ENCODE measurements around the gene EI24.
A peak's percentile ranks its signal among the peaks of the same experiment; 100 is the strongest.

Gene EI24

GRCh38 chr11:125579811-125580210 lies 10.5 kb downstream of the EI24 start:
- no peak for DNase-seq

GRCh38 chr11:125583496-125583895 lies 14.2 kb downstream of the EI24 start:
- DNase-seq: no peak

- no peak for DNase-seq
These were observed 16.2 kb downstream of the EI24 start for GRCh38 chr11:125585487-125585886.

- DNase-seq: no peak
These were observed 17.3 kb downstream of the EI24 start for GRCh38 chr11:125586623-125587022.

GRCh38 chr11:125587480-125587879 lies 18.2 kb downstream of the EI24 start:
- no peak for DNase-seq

- no peak for DNase-seq
These were observed 19.2 kb downstream of the EI24 start for GRCh38 chr11:125588505-125588904.

- DNase-seq: peak in 1 of 2 experiments; percentile 21
These were observed 22.5 kb downstream of the EI24 start for GRCh38 chr11:125591649-125592304.

- peak; percentile 99 for DNase-seq
These were observed 23.2 kb downstream of the EI24 start, which contains the start of gene STT3A for GRCh38 chr11:125592305-125593113. TSS of gene STT3A (plus strand) at chr11:125592852. CDS start at chr11:125595916, 3,064 bp downstream.

- DNase-seq: no peak
These were observed 24.0 kb downstream of the EI24 start for GRCh38 chr11:125593114-125593820.

- no peak for DNase-seq
These were observed 25.7 kb downstream of the EI24 start for GRCh38 chr11:125594958-125595357.

GRCh38 chr11:125600663-125601062 lies 31.4 kb downstream of the EI24 start:
- DNase-seq: no peak

GRCh38 chr11:125603207-125603606 lies 33.9 kb downstream of the EI24 start:
- DNase-seq: no peak

GRCh38 chr11:125605417-125605816 lies 36.1 kb downstream of the EI24 start:
- DNase-seq: no peak

- DNase-seq: no peak
These were observed 40.3 kb downstream of the EI24 start for GRCh38 chr11:125609545-125609944.

- DNase-seq: no peak
These were observed 49.1 kb downstream of the EI24 start for GRCh38 chr11:125618383-125618782.

- no peak for DNase-seq
These were observed 52.7 kb downstream of the EI24 start for GRCh38 chr11:125621995-125622394.

GRCh38 chr11:125623064-125623463 lies 53.8 kb downstream of the EI24 start:
- no peak for DNase-seq

- no peak for DNase-seq
These were observed 55.5 kb downstream of the EI24 start, which contains the start of gene CHEK1 for GRCh38 chr11:125624756-125625213. TSS of gene CHEK1 (plus strand) at chr11:125625163. CDS start at chr11:125626769, 1,606 bp downstream.

GRCh38 chr11:125625225-125625629 lies 56.0 kb downstream of the EI24 start:
- DNase-seq: no peak

GRCh38 chr11:125625630-125626287 lies 56.5 kb downstream of the EI24 start:
- peak in 1 of 2 experiments; percentile 71 for DNase-seq

GRCh38 chr11:125626288-125626950 lies 57.1 kb downstream of the EI24 start:
- DNase-seq: no peak

Measured in cerebellar nuclear complex (tissue), 1 donor.